PC-3 (cell line): Measurements from ENCODE around the gene FAM98B. TPM values are rescaled to one million over a fixed set of nuclear protein-coding genes. Genes with fewer than 3 reads are reported as not detected.

ENCODE experiments used
- ATAC-seq: fragments of 200-7000 bp; cut with Tn5 transposase; 2 replicates; pipeline ENCODE4 v1.9.1; 2020; ENCODE audit warnings: mild to moderate bottlenecking, moderate library complexity
- BruUV-seq: library from RNA; stranded (reverse); fragments of 400-500 nt; replicated peaks from 2 replicates; lab custom pipeline; 2021; lab: Mats Ljungman, UMichigan
- CTCF ChIA-PET: fragments of 300-600 bp; sonication (Branson Sonifier 250); formaldehyde crosslinking; loops from one replicate; lab custom pipeline; 2022; ENCODE audit warnings: antibody characterized with exemption; lab: Charles Lee
- POLR2A ChIA-PET: fragments of 300-600 bp; sonication (Branson Sonifier 250); formaldehyde crosslinking; loops from one replicate; lab custom pipeline; 2022; ENCODE audit warnings: antibody characterized with exemption; ENCODE audit not compliant: unreplicated experiment; lab: Charles Lee
- DNase-seq: peaks from one replicate; pipeline ENCODE4 v3.0.0-alpha.2; 2015
- H2AFZ ChIP-seq: fragments of 300-600 bp; sonication (generic); 2 replicates; pipeline ENCODE4 v1.6.0; 2016; ENCODE audit warnings: antibody characterized with exemption, low read length
- H3F3A ChIP-seq: fragments of 300-600 bp; sonication (generic); one replicate; pipeline ENCODE4 v1.6.0; 2017; ENCODE audit warnings: antibody characterized with exemption, low read length, control low read depth, mild to moderate bottlenecking; ENCODE audit not compliant: unreplicated experiment
- H3K27ac ChIP-seq: fragments of 300-600 bp; sonication (generic); 2 replicates; pipeline ENCODE4 v1.5.1; 2016; ENCODE audit warnings: mild to moderate bottlenecking, low read length
- H3K27me3 ChIP-seq: fragments of 300-600 bp; sonication (generic); 2 replicates; pipeline ENCODE4 v1.6.1; 2016; ENCODE audit warnings: low read length, mixed read lengths
- H3K36me3 ChIP-seq: fragments of 300-600 bp; sonication (generic); 2 replicates; pipeline ENCODE4 v1.6.1; 2016; ENCODE audit warnings: low read depth, mixed run types, low read length, mixed read lengths
- H3K4me1 ChIP-seq: fragments of 300-600 bp; sonication (generic); 2 replicates; pipeline ENCODE4 v1.5.1; 2016; ENCODE audit warnings: low read length; ENCODE audit not compliant: insufficient read depth
- H3K4me2 ChIP-seq: fragments of 300-600 bp; sonication (generic); 2 replicates; pipeline ENCODE4 v1.6.0; 2016; ENCODE audit warnings: low read length
- H3K4me3 ChIP-seq: fragments of 300-600 bp; sonication (generic); 2 replicates; pipeline ENCODE4 v1.5.1; 2016; ENCODE audit warnings: mild to moderate bottlenecking, low read length, mixed read lengths
- H3K79me2 ChIP-seq: fragments of 300-600 bp; sonication (generic); 2 replicates; pipeline ENCODE4 v1.6.1; 2017; ENCODE audit warnings: low read length, mixed read lengths
- H3K9ac ChIP-seq: fragments of 300-600 bp; sonication (generic); 2 replicates; pipeline ENCODE4 v1.6.0; 2016; ENCODE audit warnings: mild to moderate bottlenecking, low read length
- H3K9me2 ChIP-seq: fragments of 300-600 bp; sonication (generic); replicated peaks from 2 replicates; pipeline ENCODE4 v1.6.1; 2016; ENCODE audit warnings: mixed run types, low read length, mixed read lengths
- H3K9me3 ChIP-seq: fragments of 300-600 bp; sonication (generic); 2 replicates; pipeline ENCODE4 v1.6.1; 2016; ENCODE audit warnings: low read length, mixed read lengths
- H4K20me1 ChIP-seq: fragments of 300-600 bp; sonication (generic); 2 replicates; pipeline ENCODE4 v1.6.1; 2016; ENCODE audit warnings: low read length, mixed read lengths
- CTCF ChIP-seq: fragments of 300-600 bp; sonication (generic); conservative IDR thresholded peaks from 2 replicates; pipeline ENCODE4 v1.5.1; 2017; ENCODE audit warnings: antibody characterized with exemption, low read depth, mild to moderate bottlenecking, low read length
- EZH2 ChIP-seq: fragments of 300-600 bp; sonication (generic); IDR thresholded peaks from one replicate; pipeline ENCODE4 v1.6.1; 2017; ENCODE audit warnings: antibody characterized with exemption, mild to moderate bottlenecking, low read length; ENCODE audit not compliant: unreplicated experiment
- EZH2phosphoT487 ChIP-seq: fragments of 300-600 bp; sonication (generic); IDR thresholded peaks from 2 replicates; pipeline ENCODE4 v1.6.1; 2018; ENCODE audit warnings: mild to moderate bottlenecking, antibody characterized with exemption, low read length, borderline replicate concordance
- intact Hi-C: fragments of 100-400 bp; cut with micrococcal nuclease; formaldehyde crosslinking; loops from 2 replicates; pipeline ENCODE4 v1.9.0; 2023
- total RNA-seq: library from RNA; depleted of rRNA; stranded (reverse); fragments of >200 nt; gene quantifications from 2 replicates; pipeline ENCODE4 v1.2.3, GENCODE V29; 2014

Gene FAM98B
- total RNA-seq, 1 experiment from 2014 or later, result 7.8 TPM

GRCh38 chr15:38520035-38520434 is 66.1 kb downstream of the FAM98B start:
- BruUV-seq, result no TSS peak
- no peak overlapping the region for H3K4me3 ChIP-seq
- H3K27me3 ChIP-seq, result peaks cover 62% of the 10 kb centered on the region
- POLR2A ChIA-PET, result no interaction called here
- no peaks in the 10 kb centered on the region for H3F3A ChIP-seq
- H3K27ac ChIP-seq, result no peak overlapping the region
- CTCF ChIA-PET, result no interaction called here
- H3K36me3 ChIP-seq, result no peaks in the 10 kb centered on the region
- no peaks in the 10 kb centered on the region for H3K9me3 ChIP-seq
- no peak for DNase-seq
- no peaks in the 10 kb centered on the region for H3K4me1 ChIP-seq
- intact Hi-C loops, result no loop called here
- no peak overlapping the region for H3K9ac ChIP-seq
- no peaks in the 10 kb centered on the region for H3K9me2 ChIP-seq
- no peak for ATAC-seq
- no peak overlapping the region for H3K4me2 ChIP-seq
- H3K79me2 ChIP-seq, result no peaks in the 10 kb centered on the region
- H4K20me1 ChIP-seq, result no peaks in the 10 kb centered on the region
- no peak overlapping the region for H2AFZ ChIP-seq
- TF ChIP-seq CTCF (no peak), EZH2phosphoT487 (no peak), EZH2 (no peak)

- H3K36me3 ChIP-seq, result no peaks in the 10 kb centered on the region
- no peak overlapping the region for H3K4me2 ChIP-seq
- CTCF ChIA-PET, result no interaction called here
- peaks cover 54% of the 10 kb centered on the region for H3K27me3 ChIP-seq
- H3K9me2 ChIP-seq, result no peaks in the 10 kb centered on the region
- no TSS peak for BruUV-seq
- H3F3A ChIP-seq, result no peaks in the 10 kb centered on the region
- H3K9ac ChIP-seq, result no peak overlapping the region
- H3K4me3 ChIP-seq, result no peak overlapping the region
- no peak overlapping the region for H3K27ac ChIP-seq
- H4K20me1 ChIP-seq, result no peaks in the 10 kb centered on the region
- TF ChIP-seq EZH2 (no peak), EZH2phosphoT487 (no peak), CTCF (no peak)
- H3K79me2 ChIP-seq, result no peaks in the 10 kb centered on the region
- no peaks in the 10 kb centered on the region for H3K4me1 ChIP-seq
- DNase-seq, result no peak
- POLR2A ChIA-PET, result no interaction called here
- no peaks in the 10 kb centered on the region for H3K9me3 ChIP-seq
- ATAC-seq, result no peak
- H2AFZ ChIP-seq, result no peak overlapping the region
- intact Hi-C loops, result no loop called here
Measured at GRCh38 chr15:38521316-38521715, 67.4 kb downstream of the FAM98B start.

- ChIA-PET POLR2A (no interaction called here), CTCF (no interaction called here)
- Histone ChIP-seq H3K4me3 (no peak overlapping the region), H3K27ac (no peak overlapping the region), H3K9me3 (no peaks in the 10 kb centered on the region), H3K9me2 (no peaks in the 10 kb centered on the region), H3K36me3 (no peaks in the 10 kb centered on the region), H2AFZ (no peak overlapping the region), H3K4me2 (no peak overlapping the region), H3F3A (no peaks in the 10 kb centered on the region), H3K79me2 (no peaks in the 10 kb centered on the region), H3K27me3 (peaks cover 39% of the 10 kb centered on the region), H4K20me1 (no peaks in the 10 kb centered on the region), H3K4me1 (no peaks in the 10 kb centered on the region), H3K9ac (no peak overlapping the region)
- intact Hi-C loops, result no loop called here
- TF ChIP-seq EZH2 (no peak), CTCF (no peak)
- DNase-seq, result no peak
- no peak for ATAC-seq
- BruUV-seq, result no TSS peak
Measured at GRCh38 chr15:38522922-38523321, 69.0 kb downstream of the FAM98B start.
